PC-9 (cell line): ENCODE results near the gene PDCD6IP.

Experiments used
- EZH2 ChIP-seq: fragments of 200-600 bp; sonication (generic); IDR thresholded peaks from 2 replicates; pipeline ENCODE4 v1.8.0; 2017; ENCODE audit warnings: antibody characterized with exemption, low read depth
- TF ChIP-seq, protein P1 (sequence below): fragments of 200-600 bp; sonication (generic); conservative IDR thresholded peaks from 2 replicates; pipeline ENCODE4 v1.6.1; 2017; ENCODE audit warnings: mixed run types, antibody characterized with exemption, mild to moderate bottlenecking, moderate library complexity

DNA sequence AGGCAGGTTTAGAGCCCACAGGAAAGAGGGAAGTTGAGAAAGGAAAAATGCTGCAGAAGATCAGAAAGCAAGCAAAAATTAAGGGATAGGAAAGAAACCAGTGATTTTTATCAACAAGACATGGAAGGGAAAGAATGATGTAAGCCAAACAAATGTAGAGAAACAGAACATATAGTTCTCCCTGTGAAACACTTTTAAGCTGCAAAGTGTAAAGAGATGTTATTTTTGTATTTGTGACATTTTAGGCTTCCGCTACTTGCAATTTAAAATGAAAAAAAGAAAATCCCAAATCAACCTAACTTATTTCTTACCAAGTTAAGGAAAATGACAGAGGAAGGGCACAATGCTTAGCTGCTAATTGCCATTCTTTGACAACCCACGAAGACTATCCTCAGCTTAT, 111.6 kb downstream of the PDCD6IP start:
- no peak for TF ChIP-seq EZH2
- TF ChIP-seq, protein P1, sequence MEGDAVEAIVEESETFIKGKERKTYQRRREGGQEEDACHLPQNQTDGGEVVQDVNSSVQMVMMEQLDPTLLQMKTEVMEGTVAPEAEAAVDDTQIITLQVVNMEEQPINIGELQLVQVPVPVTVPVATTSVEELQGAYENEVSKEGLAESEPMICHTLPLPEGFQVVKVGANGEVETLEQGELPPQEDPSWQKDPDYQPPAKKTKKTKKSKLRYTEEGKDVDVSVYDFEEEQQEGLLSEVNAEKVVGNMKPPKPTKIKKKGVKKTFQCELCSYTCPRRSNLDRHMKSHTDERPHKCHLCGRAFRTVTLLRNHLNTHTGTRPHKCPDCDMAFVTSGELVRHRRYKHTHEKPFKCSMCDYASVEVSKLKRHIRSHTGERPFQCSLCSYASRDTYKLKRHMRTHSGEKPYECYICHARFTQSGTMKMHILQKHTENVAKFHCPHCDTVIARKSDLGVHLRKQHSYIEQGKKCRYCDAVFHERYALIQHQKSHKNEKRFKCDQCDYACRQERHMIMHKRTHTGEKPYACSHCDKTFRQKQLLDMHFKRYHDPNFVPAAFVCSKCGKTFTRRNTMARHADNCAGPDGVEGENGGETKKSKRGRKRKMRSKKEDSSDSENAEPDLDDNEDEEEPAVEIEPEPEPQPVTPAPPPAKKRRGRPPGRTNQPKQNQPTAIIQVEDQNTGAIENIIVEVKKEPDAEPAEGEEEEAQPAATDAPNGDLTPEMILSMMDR, result no peak
